Activated CD4-positive, alpha-beta T cell treated with anti-CD3 and anti-CD28 coated beads, Interleukin-2, Interleukin-6, amounts not matched to agents 100 ng/mL and 50 ng/mL, durations not matched to agents 16 hours and 8 hours (primary cell): Measurements from ENCODE around the gene ERC2.
A peak's percentile ranks its signal among the peaks of the same experiment; 100 is the strongest.
"Not testable (repeated sequence)": the region's sequence is repeated elsewhere in the genome, so short reads cannot be mapped to it uniquely, and the experiment has no call there.

Experiments used
- DNase-seq: peaks from one replicate; pipeline ENCODE4 v3.0.0-alpha.2; 2020

Gene ERC2

DNA sequence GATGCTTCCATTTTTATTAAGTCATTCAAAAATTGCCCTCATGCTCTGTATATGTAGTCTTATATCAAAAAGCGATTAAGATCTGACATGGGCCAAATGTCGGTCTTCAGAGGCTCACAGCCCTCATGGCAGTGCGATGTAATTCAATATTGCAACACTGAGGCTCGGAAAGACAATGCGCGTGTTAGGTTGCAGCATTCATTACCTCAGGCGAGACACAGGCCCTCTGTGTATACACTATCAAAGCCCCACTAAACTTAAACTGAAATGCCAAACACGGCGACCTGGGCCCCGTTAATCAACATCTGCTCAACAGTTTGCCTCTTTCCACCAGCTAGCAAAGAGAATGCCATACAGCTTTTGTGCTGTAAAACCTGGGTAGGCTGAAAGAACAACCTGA, 413.4 kb downstream of the ERC2 start:
- DNase-seq = no peak

- no peak for DNase-seq
Measured at GRCh38 chr3:56053727-56054126, 414.5 kb downstream of the ERC2 start.

DNA sequence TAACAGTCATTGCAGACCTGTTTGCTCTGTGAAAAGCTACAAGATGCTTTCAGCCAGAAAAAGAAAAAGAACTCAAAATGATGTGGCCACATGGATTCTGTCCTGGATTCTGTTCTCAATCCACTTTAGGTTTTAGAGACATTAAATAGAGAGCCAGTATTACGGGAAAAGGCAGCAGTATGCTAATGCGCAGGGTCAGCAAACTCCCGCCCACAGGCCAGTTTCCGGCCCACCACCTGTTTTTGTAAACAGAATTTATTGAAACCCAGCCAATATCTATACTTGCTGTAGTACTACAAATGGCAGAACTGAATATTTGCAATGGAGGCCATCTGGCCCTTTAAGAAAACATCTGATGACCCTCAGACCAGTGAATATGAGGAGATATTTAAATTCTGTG, 416.1 kb downstream of the ERC2 start:
- no peak for DNase-seq

DNA sequence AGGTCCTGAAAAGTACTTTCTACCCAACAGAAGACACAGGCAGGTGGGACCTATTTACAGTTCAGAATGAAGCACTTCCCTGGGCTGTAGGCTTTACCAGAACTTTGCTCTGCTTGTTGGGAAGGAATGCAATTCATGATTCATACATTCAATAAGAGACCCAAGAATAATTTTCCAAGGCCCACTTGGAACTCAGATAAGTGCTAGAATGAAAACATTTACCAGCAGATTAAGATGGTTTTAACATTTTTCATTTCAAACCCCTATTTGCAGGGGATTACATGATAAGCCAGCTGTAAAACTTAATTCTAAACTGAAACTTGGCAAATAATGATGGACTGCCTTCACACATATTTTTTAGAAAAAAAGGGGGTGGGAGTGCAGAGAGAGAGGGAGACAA, 417.2 kb downstream of the ERC2 start:
- no peak for DNase-seq

- DNase-seq = no peak
Measured at GRCh38 chr3:56048946-56049345, 419.3 kb downstream of the ERC2 start.

GRCh38 chr3:56048331-56048730, 419.9 kb downstream of the ERC2 start:
- no peak for DNase-seq

DNA sequence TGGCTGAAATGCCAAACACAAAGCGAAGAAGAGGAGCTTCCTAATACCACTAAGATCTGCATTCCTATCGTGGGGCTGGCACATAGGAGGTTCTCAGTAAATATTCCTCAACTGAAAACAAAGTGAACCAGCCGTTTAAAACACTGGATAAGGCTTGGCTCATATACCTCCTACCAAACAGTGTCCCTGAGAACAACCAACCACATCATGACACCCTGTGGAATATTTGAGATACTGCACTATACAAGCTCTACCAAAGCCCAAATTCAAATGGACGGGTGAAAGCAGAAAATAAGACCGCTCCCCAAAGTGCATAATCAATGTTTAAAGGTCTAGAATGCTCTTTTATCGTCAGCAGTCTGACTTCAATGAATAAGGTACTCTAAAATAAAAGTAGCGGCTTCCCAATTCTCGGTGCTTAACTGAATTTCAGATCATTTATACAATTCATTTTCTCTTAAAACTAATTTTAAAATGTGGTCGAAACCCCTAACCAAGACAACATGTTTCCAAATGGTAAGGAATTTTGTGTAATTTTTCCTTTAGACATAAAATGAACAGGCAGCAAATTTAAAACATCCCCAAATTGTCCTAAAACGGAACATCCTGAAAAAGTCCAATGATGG, 425.8 kb downstream of the ERC2 start:
- DNase-seq = peak; percentile 1

- no peak for DNase-seq
Measured at GRCh38 chr3:56025326-56025725, 442.9 kb downstream of the ERC2 start.

DNA sequence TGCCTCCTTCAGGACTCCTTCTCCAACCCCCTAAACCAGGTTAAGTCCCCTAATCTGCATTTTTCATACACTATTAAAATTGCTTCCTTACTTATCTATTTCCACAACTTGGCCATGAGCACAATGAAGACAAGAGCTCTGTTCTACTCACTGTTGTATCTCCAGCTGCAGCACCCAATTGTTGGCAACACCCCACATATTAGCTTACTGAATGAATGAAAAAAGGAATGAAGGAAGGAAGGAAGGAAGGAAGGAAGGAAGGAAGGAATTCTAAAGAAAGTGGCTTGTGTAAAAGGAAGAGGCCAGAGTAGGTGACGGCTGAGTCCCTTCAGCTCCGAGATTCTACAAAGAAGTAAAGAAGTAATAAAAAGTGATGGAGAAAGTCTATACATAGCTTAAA, 444.7 kb downstream of the ERC2 start:
- no peak for DNase-seq

DNA sequence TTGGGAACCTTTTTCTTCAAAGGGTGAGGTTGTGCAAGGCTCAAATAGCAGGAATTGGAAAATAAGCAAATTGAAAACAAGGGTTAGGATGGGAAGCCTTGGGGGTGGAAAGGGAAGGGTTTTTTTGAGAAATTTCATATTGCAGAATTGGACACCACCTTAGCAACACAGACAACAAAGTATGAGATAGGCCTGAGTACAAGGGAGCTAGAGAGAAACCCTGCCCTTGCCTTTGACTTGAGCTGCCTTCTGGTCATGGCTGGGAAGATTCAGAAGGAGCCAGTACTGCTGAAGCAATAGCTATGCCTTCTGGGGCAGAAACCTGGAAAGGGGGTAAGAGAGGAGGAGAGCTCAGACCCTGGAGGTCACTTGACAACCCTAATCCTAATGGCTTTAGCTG, 445.6 kb downstream of the ERC2 start:
- no peak for DNase-seq

- DNase-seq = no peak
Measured at GRCh38 chr3:56019490-56020146, 448.6 kb downstream of the ERC2 start.

GRCh38 chr3:56015374-56015773, 452.9 kb downstream of the ERC2 start:
- not testable (repeated sequence) for DNase-seq

- no peak for DNase-seq
Measured at GRCh38 chr3:56012721-56013120, 455.5 kb downstream of the ERC2 start.

- DNase-seq = no peak
Measured at GRCh38 chr3:56005196-56005805, 463.0 kb downstream of the ERC2 start.

- no peak for DNase-seq
Measured at GRCh38 chr3:56003129-56003528, 465.1 kb downstream of the ERC2 start.

- DNase-seq = no peak
Measured at GRCh38 chr3:56001991-56002390, 466.3 kb downstream of the ERC2 start.

DNA sequence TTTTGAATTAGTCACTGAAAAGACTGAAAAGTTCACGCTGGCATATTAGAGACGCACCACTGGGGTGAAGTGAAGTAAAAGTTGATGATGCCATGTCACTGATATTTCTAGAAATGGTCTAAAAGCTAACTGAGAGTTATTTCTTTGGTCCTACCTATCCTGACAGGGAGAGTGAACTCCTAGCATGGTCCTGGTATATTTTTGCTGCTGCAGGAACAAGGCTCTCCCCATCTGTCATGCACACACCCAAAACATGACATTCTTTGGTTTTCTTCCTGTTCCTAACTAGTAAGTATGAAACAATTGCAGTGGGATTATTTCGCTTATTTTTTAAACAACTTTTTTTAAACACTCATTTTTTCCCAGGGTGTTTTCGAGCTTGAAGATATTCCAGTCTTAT, 466.7 kb downstream of the ERC2 start:
- no peak for DNase-seq

DNA sequence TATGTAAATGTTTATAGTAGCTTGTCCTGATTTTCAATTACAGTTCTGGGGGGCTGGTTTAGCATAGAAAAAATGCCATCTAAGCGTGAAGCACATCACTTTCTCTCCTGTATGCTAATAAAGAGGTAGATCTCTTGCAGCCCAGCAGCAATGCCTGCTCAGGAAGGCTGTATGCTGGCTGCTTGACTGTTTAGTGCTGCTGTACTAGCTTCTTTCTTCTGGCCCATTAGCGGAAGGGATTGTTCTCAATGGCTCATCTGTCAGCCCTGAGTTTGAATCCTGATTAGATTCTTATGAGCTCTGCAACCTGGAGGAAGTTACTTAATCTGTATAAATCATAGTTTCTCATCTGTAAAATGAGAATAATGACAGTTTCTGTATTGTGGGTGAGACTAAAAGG, 478.9 kb downstream of the ERC2 start:
- DNase-seq = no peak

DNA sequence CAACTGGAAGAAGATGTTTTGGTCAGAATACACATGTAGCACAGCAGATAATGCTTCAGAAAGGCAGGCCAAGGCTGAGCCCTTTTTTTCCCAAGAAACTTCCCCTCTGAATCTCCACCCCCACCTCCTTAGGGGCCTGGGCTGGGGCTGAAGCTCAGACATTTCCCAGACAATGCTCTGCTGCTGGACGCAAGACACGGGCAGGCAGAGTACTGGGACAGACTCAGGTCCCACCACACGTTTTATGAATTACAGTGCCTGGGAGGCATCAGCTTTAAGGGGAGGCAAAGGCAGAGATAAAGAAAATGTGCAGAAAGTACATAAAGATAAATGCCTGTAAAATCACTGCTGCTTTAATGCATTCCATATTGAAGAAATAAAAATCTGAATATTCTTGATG, 479.4 kb downstream of the ERC2 start:
- no peak for DNase-seq

GRCh38 chr3:55984626-55985025, 483.6 kb downstream of the ERC2 start:
- no peak for DNase-seq

GRCh38 chr3:55978953-55979352, 489.3 kb downstream of the ERC2 start:
- no peak for DNase-seq

DNA sequence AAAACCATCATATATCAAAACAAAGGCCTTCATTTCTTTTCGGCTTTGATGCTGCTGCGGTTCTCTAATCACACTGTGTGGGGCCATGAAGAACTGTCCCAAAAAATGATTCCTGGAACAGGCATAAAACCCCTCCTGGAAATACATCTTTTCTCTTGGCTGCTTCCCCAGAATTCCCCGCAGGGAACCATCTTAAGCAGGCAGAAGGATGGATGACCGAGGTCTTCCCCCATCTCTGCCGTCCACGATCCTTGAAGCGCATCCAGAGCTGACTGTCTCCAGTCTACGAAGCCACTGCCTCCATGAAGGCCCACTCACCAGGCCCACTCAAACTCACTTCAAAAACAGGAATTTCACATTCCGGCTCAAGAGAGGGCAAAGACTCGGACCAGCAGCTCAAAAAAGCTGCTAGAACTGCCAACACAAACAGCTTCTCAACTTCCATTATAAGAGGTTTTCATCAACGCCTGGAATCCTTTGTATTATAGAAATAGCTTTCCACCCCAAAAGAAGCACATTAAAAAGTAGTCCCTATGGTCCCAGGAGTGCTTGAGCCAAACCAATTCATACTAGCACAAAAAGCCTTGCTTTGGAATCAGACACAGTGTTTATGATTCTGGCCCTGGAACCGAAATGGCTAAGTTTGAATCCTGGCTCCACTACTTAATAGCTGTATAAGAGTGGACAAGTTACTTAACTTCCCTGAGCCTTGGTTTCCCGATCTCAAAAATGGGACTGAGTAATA, 493.7 kb downstream of the ERC2 start:
- no peak for DNase-seq

- no peak for DNase-seq
Measured at GRCh38 chr3:55969634-55970033, 498.6 kb downstream of the ERC2 start.

- no peak for DNase-seq
Measured at GRCh38 chr3:55968331-55968730, 499.9 kb downstream of the ERC2 start.
